Measurements from ENCODE around the gene APOOL. TPM values are rescaled to one million over a fixed set of nuclear protein-coding genes. Genes with fewer than 3 reads are reported as not detected.

The APOOL gene
- total RNA-seq, 1 experiment from 2014 or later = 21.7 TPM

- intact Hi-C loops (cut with micrococcal nuclease; ENCODE audit: unreplicated experiment) = no loop called here
- Histone ChIP-seq H3K27ac (no peak overlapping the region), H3K9me3 (ENCODE audit: insufficient read depth, low read depth) (no peaks in the 10 kb centered on the region), H3K9me2 (ENCODE audit: insufficient read depth) (no peaks in the 10 kb centered on the region), H3F3A (ENCODE audit: insufficient read depth, low read depth) (no peaks in the 10 kb centered on the region), H3K4me3 (no peak overlapping the region), H4K20me1 (ENCODE audit: insufficient read depth) (no peaks in the 10 kb centered on the region), H2AFZ (no peak overlapping the region), H3K27me3 (ENCODE audit: insufficient read depth, low read depth) (no peaks in the 10 kb centered on the region), H3K4me2 (no peak overlapping the region), H3K36me3 (ENCODE audit: low read depth) (no peaks in the 10 kb centered on the region), H3K4me1 (replicated peaks; ENCODE audit: insufficient read depth) (no peaks in the 10 kb centered on the region), H3K79me2 (ENCODE audit: low read depth) (no peaks in the 10 kb centered on the region)
- BruUV-seq (replicated peaks) = no TSS peak
- no peak for TF ChIP-seq CTCF (conservative IDR thresholded peaks at IDR 0.05)
- TF ChIP-seq EZH2 (IDR thresholded peaks at IDR 0.05; ENCODE audit: low read depth) = no peak
- DNase-seq = no peak
- CTCF ChIA-PET = no interaction called here
- POLR2A ChIA-PET (ENCODE audit: unreplicated experiment) = no interaction called here
These were observed 135.7 kb downstream of the APOOL start for GRCh38 chrX:85139422-85139821.

DNA sequence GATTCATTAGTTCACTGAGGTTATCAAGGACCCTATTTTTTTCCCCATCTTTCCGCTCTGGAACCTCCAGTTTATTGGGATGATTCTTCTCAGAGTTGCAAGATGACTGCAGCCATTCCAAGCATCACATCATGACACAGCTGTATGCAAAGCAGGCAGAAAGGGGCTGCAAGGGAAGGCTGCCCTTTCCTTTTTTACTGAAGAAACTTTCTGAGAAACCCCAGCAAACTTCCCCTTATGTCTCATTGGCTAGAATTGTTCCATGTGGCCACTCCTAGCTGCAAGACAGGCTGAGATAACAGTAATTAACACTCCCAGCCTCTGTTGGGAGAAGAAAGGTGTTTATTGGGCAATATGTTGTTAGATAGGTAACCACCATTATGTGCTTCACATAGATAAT is 137.3 kb downstream of the APOOL start:
- no peak for DNase-seq
- H3K4me2 ChIP-seq = no peak overlapping the region
- no peaks in the 10 kb centered on the region for H3K9me3 ChIP-seq (ENCODE audit: insufficient read depth, low read depth)
- no peaks in the 10 kb centered on the region for H4K20me1 ChIP-seq (ENCODE audit: insufficient read depth)
- no peaks in the 10 kb centered on the region for H3K9me2 ChIP-seq (ENCODE audit: insufficient read depth)
- no peak overlapping the region for H3K27ac ChIP-seq
- no peaks in the 10 kb centered on the region for H3K27me3 ChIP-seq (ENCODE audit: insufficient read depth, low read depth)
- BruUV-seq (replicated peaks) = no TSS peak
- no peaks in the 10 kb centered on the region for H3F3A ChIP-seq (ENCODE audit: insufficient read depth, low read depth)
- TF ChIP-seq CTCF (conservative IDR thresholded peaks at IDR 0.05) (no peak), EZH2 (IDR thresholded peaks at IDR 0.05; ENCODE audit: low read depth) (no peak)
- ChIA-PET CTCF (no interaction called here), POLR2A (ENCODE audit: unreplicated experiment) (no interaction called here)
- no peaks in the 10 kb centered on the region for H3K36me3 ChIP-seq (ENCODE audit: low read depth)
- H3K4me3 ChIP-seq = no peak overlapping the region
- no peaks in the 10 kb centered on the region for H3K79me2 ChIP-seq (ENCODE audit: low read depth)
- no peak overlapping the region for H2AFZ ChIP-seq
- no peaks in the 10 kb centered on the region for H3K4me1 ChIP-seq (replicated peaks; ENCODE audit: insufficient read depth)
- intact Hi-C loops (cut with micrococcal nuclease; ENCODE audit: unreplicated experiment) = no loop called here

Other genes starting within 250 kb of the APOOL start
- not detected in 2 replicates for gene SATL1, start 239.9 kb downstream of the APOOL start, total RNA-seq (2021)
- not detected in 2 replicates for gene ZNF711, start 240.1 kb downstream of the APOOL start, total RNA-seq (2021)